Natural killer cell (primary cell): ENCODE measurements around the gene OAS3. TPM values are rescaled to one million over a fixed set of nuclear protein-coding genes. Genes with fewer than 3 reads are reported as not detected.
A peak's percentile ranks its signal among the peaks of the same experiment; 100 is the strongest.

Source experiments
- ATAC-seq, 3 donors: fragments of 150-1000 bp in 2 of 3; fragments of 200-7000 bp in 1 of 3; cut with Tn5 transposase; 1 replicate in 1 of 3; 2 replicates in 2 of 3; pipeline ENCODE4 v1.10.0; 2021; ENCODE audit warnings: mild to moderate bottlenecking in 2 of 3, moderate library complexity in 2 of 3
- DNase-seq, 2 donors: peaks; one replicate each; pipeline versions ENCODE4 v3.0.0 to v3.0.0-alpha.2; 2013 to 2021; ENCODE audit warnings: mixed read lengths in 1 of 2
- H3K27ac ChIP-seq: one replicate; pipeline ENCODE4 v1.5.1; 2013; ENCODE audit warnings: mild to moderate bottlenecking, low read length
- H3K27me3 ChIP-seq: one replicate; pipeline ENCODE4 v1.6.1; 2013; ENCODE audit warnings: low read length; ENCODE audit not compliant: control insufficient read depth, insufficient read depth
- H3K36me3 ChIP-seq: one replicate; pipeline ENCODE4 v1.6.1; 2013; ENCODE audit warnings: low read length; ENCODE audit not compliant: control insufficient read depth, insufficient read depth
- H3K4me1 ChIP-seq: one replicate; pipeline ENCODE4 v1.6.1; 2013; ENCODE audit warnings: low read length; ENCODE audit not compliant: control insufficient read depth, insufficient read depth
- H3K4me3 ChIP-seq: one replicate; pipeline ENCODE4 v1.5.1; 2013; ENCODE audit warnings: low read length
- H3K9me3 ChIP-seq: one replicate; pipeline ENCODE4 v1.6.1; 2013; ENCODE audit warnings: low read length; ENCODE audit not compliant: control insufficient read depth, insufficient read depth
- H3K27ac Mint-ChIP-seq, 2 donors: one replicate each; pipeline ENCODE4 v1.8.0; 2022; ENCODE audit warnings: mild to moderate bottlenecking in 2 of 2, mixed read lengths in 2 of 2, moderate library complexity in 1 of 2
- H3K27me3 Mint-ChIP-seq, 2 donors: one replicate each; pipeline ENCODE4 v1.8.0; 2022; ENCODE audit warnings: low read depth in 2 of 2, mixed read lengths in 2 of 2
- H3K36me3 Mint-ChIP-seq: one replicate; pipeline ENCODE4 v1.8.0; 2022; ENCODE audit warnings: mixed read lengths
- H3K4me1 Mint-ChIP-seq, 2 donors: one replicate each; pipeline ENCODE4 v1.8.0; 2022; ENCODE audit warnings: mixed read lengths in 2 of 2
- H3K4me3 Mint-ChIP-seq: one replicate; pipeline ENCODE4 v1.8.0; 2022; ENCODE audit warnings: mild to moderate bottlenecking, moderate library complexity, mixed read lengths
- H3K9me3 Mint-ChIP-seq, 2 donors: one replicate each; pipeline ENCODE4 v1.8.0; 2022; ENCODE audit warnings: mixed read lengths in 2 of 2
- WGBS: methylation state at CpG from one replicate; pipeline ENCODE4 v1.1.7; 2013; ENCODE audit warnings: missing lambda C conversion rate; ENCODE audit not compliant: insufficient coverage; 5-methylcytosine and 5-hydroxymethylcytosine counted together
- intact Hi-C: fragments of 100-400 bp; cut with micrococcal nuclease; formaldehyde crosslinking; loops from one replicate; pipeline ENCODE4 v1.14.2; 2022
- total RNA-seq, 4 donors: library from RNA; stranded (reverse); fragments of 120-200 nt in 1 of 4; gene quantifications; one replicate each; pipeline versions ENCODE4 v1.2.3 to v1.2.4, GENCODE V29; 2013 to 2022
- TF ChIP-seq, protein P1 (sequence below): fragments of 200-600 bp; IDR thresholded peaks from one replicate; pipeline ENCODE4 v1.8.0; 2022; ENCODE audit warnings: antibody characterized with exemption

Gene OAS3
- total RNA-seq, 3 donors from 2014 or later (not counting 1 experiment from before 2014, with no cell fraction given) = 8.5 to 24.7 (median 15.4) TPM

DNA sequence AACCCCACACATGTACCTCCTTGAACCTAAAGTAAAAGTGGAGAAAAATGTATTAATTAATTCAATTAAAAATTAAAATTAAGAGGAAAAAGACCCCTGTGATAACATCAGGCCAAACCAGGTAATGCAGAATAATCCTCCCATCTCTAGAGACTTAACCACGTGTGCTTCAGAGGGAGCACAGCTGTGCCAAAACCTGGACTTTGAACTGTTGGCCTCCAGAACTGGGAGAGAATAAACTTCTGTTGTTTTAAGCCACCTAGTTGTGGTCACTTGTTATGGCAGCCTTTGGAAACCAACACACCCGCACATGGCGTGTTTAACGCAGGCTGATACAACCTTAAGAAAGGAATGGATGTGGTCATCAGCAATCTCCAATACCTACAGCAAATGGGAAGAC, 63.9 kb downstream of the OAS3 start:
- H3K9me3 Mint-ChIP-seq = peaks cover 0 to 2% of the 10 kb centered on the region in 2 donors
- 94% methylated on average over 4 of the region's 4 CpGs for WGBS
- no peaks in the 10 kb centered on the region for H3K27me3 Mint-ChIP-seq

DNA sequence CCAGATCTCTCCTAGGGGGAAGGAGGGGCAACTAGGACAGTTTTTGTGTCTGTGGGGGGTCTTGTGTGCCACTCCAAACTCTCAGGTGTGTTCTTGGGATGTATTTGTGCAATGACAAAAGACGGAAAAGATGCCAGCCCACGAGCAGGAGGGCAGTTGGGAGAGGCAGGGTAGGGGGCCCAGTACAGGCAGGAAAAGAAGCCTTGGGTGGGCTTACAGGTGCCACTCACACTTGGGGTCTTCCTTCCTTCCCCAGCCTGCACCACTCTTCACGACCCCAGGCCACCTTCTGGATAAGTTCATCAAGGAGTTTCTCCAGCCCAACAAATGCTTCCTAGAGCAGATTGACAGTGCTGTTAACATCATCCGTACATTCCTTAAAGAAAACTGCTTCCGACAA, 64.4 kb downstream of the OAS3 start:
- Histone ChIP-seq H3K36me3 (peaks cover 91% of the 10 kb centered on the region), H3K27me3 (no peaks in the 10 kb centered on the region), H3K4me1 (no peaks in the 10 kb centered on the region), H3K4me3 (no peak overlapping the region), H3K9me3 (no peaks in the 10 kb centered on the region), H3K27ac (no peak overlapping the region)
- intact Hi-C loops = no loop called here
- Mint-ChIP-seq H3K27me3 (no peaks in the 10 kb centered on the region), H3K4me3 (no peak overlapping the region), H3K9me3 (peaks cover 0 to 2% of the 10 kb centered on the region in 2 donors), H3K27ac (no peak overlapping the region), H3K36me3 (peaks cover 32% of the 10 kb centered on the region), H3K4me1 (peaks cover 0 to 1% of the 10 kb centered on the region in 2 donors)
- TF ChIP-seq, protein P1, sequence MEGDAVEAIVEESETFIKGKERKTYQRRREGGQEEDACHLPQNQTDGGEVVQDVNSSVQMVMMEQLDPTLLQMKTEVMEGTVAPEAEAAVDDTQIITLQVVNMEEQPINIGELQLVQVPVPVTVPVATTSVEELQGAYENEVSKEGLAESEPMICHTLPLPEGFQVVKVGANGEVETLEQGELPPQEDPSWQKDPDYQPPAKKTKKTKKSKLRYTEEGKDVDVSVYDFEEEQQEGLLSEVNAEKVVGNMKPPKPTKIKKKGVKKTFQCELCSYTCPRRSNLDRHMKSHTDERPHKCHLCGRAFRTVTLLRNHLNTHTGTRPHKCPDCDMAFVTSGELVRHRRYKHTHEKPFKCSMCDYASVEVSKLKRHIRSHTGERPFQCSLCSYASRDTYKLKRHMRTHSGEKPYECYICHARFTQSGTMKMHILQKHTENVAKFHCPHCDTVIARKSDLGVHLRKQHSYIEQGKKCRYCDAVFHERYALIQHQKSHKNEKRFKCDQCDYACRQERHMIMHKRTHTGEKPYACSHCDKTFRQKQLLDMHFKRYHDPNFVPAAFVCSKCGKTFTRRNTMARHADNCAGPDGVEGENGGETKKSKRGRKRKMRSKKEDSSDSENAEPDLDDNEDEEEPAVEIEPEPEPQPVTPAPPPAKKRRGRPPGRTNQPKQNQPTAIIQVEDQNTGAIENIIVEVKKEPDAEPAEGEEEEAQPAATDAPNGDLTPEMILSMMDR = no peak
- 97% methylated on average over 5 of the region's 5 CpGs for WGBS
- DNase-seq (no peak), ATAC-seq (no peak)

More for the DNA sequence above, 63.9 kb downstream of the OAS3 start:
- Mint-ChIP-seq H3K4me1 (peaks cover 0 to 7% of the 10 kb centered on the region in 2 donors), H3K27ac (no peak overlapping the region), H3K4me3 (no peak overlapping the region), H3K36me3 (peaks cover 36% of the 10 kb centered on the region)
- Histone ChIP-seq H3K4me3 (no peak overlapping the region), H3K36me3 (peaks cover 91% of the 10 kb centered on the region), H3K27ac (no peak overlapping the region), H3K9me3 (no peaks in the 10 kb centered on the region), H3K4me1 (no peaks in the 10 kb centered on the region), H3K27me3 (no peaks in the 10 kb centered on the region)
- intact Hi-C loops = no loop called here
- ATAC-seq (no peak), DNase-seq (no peak)
- TF ChIP-seq, protein P1 = no peak

DNA sequence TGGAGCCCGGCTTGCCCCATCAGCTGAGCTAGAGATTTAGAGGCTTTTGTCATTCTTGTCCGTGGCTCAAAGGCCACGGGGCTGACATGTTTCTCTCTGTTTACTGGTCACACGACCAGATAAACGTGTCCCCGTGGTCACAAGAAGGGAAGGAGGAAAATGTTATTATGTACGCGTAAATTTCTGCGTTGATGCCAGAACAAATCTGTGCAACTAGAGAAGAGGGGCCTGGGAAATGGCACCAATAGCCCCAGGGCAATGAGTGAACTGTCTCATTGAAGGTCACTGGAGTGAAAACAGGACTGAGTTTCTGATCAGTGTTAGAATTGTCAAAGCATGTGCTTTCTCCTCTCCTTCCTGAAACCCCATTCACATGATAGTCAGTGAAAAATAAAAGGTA, 65.4 kb downstream of the OAS3 start:
- intact Hi-C loops = no loop called here
- Histone ChIP-seq H3K27me3 (no peaks in the 10 kb centered on the region), H3K9me3 (no peaks in the 10 kb centered on the region), H3K27ac (no peak overlapping the region), H3K4me1 (no peaks in the 10 kb centered on the region), H3K36me3 (peaks cover 90% of the 10 kb centered on the region), H3K4me3 (no peak overlapping the region)
- Mint-ChIP-seq H3K9me3 (peaks cover 0 to under 1% of the 10 kb centered on the region in 2 donors), H3K4me3 (no peak overlapping the region), H3K27me3 (no peaks in the 10 kb centered on the region), H3K27ac (peak overlapping the region in 1 of 2 donors; percentile 13), H3K4me1 (no peaks in the 10 kb centered on the region), H3K36me3 (peaks cover 31% of the 10 kb centered on the region)
- 94% methylated on average over 9 of the region's 9 CpGs for WGBS
- ATAC-seq (no peak), DNase-seq (no peak)
- TF ChIP-seq, protein P1 = no peak

DNA sequence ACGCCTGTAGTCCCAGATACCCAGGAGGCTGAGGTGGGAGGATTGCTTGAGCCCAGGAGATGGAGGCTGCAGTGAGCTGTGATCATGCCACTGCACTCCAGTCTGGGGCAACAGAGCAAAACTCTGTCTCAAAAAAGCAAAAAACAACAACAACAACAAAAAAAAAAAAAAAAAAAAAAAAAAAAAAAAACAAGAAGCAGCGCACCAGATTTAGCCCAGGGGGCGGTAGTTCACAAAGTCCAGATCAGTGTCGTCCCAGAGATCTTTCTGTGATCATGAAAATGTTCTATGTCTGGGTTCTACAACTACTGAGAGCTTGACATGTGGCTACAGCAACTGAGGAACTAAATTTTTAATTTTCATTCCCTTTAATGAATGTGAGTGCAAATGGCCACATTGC, 67.5 kb downstream of the OAS3 start:
- Histone ChIP-seq H3K36me3 (peaks cover 89% of the 10 kb centered on the region), H3K27ac (no peak overlapping the region), H3K4me1 (no peaks in the 10 kb centered on the region), H3K27me3 (no peaks in the 10 kb centered on the region), H3K9me3 (no peaks in the 10 kb centered on the region), H3K4me3 (no peak overlapping the region)
- 90% methylated on average over 3 of the region's 4 CpGs for WGBS
- Mint-ChIP-seq H3K27ac (no peak overlapping the region), H3K36me3 (peaks cover 34% of the 10 kb centered on the region), H3K4me3 (no peak overlapping the region), H3K27me3 (no peaks in the 10 kb centered on the region), H3K9me3 (peaks cover 0 to 2% of the 10 kb centered on the region in 2 donors), H3K4me1 (no peaks in the 10 kb centered on the region)
- intact Hi-C loops = no loop called here
- ATAC-seq = no peak
- TF ChIP-seq, protein P1 = peak; percentile 10
- DNase-seq = no peak
